ENCODE data around the gene TPSD1. TPM values are rescaled to one million over a fixed set of nuclear protein-coding genes. Genes with fewer than 3 reads are reported as not detected.
"Not testable (repeated sequence)": the region's sequence is repeated elsewhere in the genome, so short reads cannot be mapped to it uniquely, and the experiment has no call there.

TPSD1 gene
- total and polyA plus RNA-seq, 7 donors, result 0.09 to 0.90 (median 0.19) TPM; not detected in 3

DNA sequence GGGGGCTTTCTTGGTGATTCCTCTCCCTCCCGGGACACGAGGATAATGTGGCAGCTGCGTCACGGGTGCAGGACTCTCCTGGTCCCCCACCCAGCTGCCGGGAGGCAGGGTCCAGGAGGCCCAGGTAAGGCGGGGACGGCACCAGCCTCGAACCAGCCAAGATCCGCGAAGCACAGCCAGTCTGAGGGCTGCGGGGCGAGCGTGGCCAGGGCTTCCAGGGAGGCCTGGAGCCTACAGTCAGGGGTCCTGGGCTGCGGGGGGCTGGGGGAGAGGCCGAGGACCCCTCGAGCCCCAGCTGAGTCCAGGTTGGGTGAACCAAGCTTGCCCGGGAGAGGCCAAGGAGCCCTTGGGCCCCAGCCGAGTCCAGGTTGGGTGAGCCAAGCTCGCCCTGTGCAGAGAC is 10.0 kb downstream of the TPSD1 start:
- no peak for DNase-seq
- Histone ChIP-seq H3K4me3 (no peak overlapping the region), H3K9me3 (no peaks in the 10 kb centered on the region), H3K36me3 (ENCODE audit: insufficient read depth in 1 of 2, low read depth in 1 of 2) (no peaks in the 10 kb centered on the region), H3K27me3 (ENCODE audit: insufficient read depth in 3 of 3, low read length in 2 of 3) (peaks cover 0 to 23% (median 3%) of the 10 kb centered on the region in 3 donors), H3K4me1 (no peaks in the 10 kb centered on the region), H3K27ac (no peak overlapping the region)
- no peak for TF ChIP-seq CTCF (IDR thresholded peaks at IDR 0.05)
- no peak for ATAC-seq
- intact Hi-C loops (cut with DNase I), result no loop called here
- WGBS, 3 donors, result 80 to 85% (median 83%) methylated on average over 18 to 19 of the region's 19 CpGs

DNA sequence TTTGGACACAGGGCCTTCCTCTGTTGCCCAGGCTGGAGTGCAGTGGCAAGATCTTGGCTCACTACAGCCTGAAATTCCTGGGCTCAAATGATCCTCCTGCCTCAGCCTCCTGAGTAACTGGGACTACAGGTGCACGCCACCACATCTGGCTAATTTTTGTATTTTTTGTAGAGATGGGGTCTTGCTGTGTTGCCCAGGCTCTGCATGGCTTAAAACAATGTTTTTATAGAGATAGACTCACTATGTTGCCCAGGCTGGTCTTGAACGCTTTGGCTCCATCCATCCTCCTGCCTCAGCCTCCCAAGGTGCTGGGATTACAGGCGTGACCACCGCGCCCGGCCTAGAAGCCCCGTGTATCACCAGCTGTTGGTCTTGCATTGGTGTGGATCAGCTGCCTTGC is 13.5 kb downstream of the TPSD1 start:
- intact Hi-C loops (cut with DNase I); H3K36me3 ChIP-seq (ENCODE audit: insufficient read depth in 1 of 2, low read depth in 1 of 2); ATAC-seq; H3K4me3 ChIP-seq; H3K9me3 ChIP-seq; H3K4me1 ChIP-seq; DNase-seq; H3K27ac ChIP-seq: not testable (repeated sequence)
- H3K27me3 ChIP-seq (ENCODE audit: insufficient read depth in 3 of 3, low read length in 2 of 3), result peaks cover 0 to 11% (median 5%) of the 10 kb centered on the region in 3 donors
- WGBS, 3 donors, result 69 to 80% (median 77%) methylated on average over 7 of the region's 7 CpGs

DNA sequence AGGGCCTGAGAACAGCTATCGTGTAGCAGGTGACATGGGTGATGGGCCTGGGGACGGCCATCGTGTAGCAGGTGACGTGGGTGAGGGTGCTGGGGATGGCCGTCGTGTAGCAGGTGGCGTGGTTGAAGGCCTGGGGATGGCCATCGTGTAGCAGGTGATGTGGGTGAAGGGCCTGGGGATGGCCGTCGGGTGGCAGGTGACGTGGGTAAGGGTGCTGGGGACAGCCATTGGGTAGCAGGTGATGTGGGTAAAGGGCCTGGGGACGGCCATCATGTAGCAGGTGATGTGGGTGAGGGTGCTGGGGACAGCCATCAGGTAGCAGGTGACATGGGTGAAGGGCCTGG is 15.5 kb downstream of the TPSD1 start:
- Histone ChIP-seq H3K36me3 (ENCODE audit: insufficient read depth in 1 of 2, low read depth in 1 of 2) (no peaks in the 10 kb centered on the region), H3K9me3 (no peaks in the 10 kb centered on the region), H3K27me3 (ENCODE audit: insufficient read depth in 3 of 3, low read length in 2 of 3) (peaks cover 0 to 22% (median 8%) of the 10 kb centered on the region in 3 donors), H3K4me1 (no peaks in the 10 kb centered on the region), H3K4me3 (no peak overlapping the region), H3K27ac (no peak overlapping the region)
- DNase-seq (no peak), ATAC-seq (peak in 1 of 4 donors; percentile 10)
- 43 to 65% (median 50%) methylated on average over 12 of the region's 12 CpGs for WGBS, 3 donors
- intact Hi-C loops (cut with DNase I), result no loop called here
- TF ChIP-seq CTCF (IDR thresholded peaks at IDR 0.05), result no peak

DNA sequence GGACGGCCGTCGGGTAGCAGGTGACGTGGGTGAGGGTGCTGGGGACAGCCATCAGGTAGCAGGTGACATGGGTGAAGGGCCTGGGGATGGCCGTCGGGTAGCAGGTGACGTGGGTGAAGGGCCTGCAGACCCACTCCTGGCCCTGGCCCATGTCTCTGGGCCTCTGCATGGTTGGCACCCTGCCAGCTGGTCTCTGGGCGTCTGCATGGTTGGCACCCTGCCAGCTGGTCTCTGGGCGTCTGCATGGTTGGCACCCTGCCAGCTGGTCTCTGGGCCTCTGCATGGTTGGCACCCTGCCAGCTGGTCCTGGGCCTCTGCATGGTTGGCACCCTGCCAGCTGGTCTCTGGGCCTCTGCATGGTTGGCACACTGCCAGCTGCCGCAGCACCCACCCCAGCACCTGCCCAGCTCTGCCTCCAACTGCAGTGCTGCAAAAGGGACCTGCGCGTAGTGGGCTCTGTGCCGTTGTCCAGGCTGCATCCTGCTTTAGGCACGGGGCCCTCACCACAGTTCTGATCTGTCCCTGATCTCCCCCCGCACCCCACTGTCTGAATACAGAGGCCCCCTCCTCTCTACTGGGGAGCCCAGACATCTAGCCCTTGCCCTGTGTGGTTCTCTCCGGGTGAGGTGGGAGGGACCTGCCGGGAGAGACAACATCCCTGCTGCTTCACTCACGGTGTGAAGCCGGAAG is 16.0 kb downstream of the TPSD1 start:
- H3K27ac ChIP-seq; H3K4me3 ChIP-seq; H3K4me1 ChIP-seq; intact Hi-C loops (cut with DNase I); H3K9me3 ChIP-seq; H3K36me3 ChIP-seq (ENCODE audit: insufficient read depth in 1 of 2, low read depth in 1 of 2): not testable (repeated sequence)
- H3K27me3 ChIP-seq (ENCODE audit: insufficient read depth in 3 of 3, low read length in 2 of 3), result peaks cover 0 to 24% (median 8%) of the 10 kb centered on the region in 3 donors
- 10 to 12% (median 12%) methylated on average over 15 to 19 of the region's 19 CpGs for WGBS, 3 donors
- ATAC-seq, result peak in 3 of 4 donors; percentile 36 to 60 (median 39)
- DNase-seq, result peak in 1 of 2 donors; percentile 40

DNA sequence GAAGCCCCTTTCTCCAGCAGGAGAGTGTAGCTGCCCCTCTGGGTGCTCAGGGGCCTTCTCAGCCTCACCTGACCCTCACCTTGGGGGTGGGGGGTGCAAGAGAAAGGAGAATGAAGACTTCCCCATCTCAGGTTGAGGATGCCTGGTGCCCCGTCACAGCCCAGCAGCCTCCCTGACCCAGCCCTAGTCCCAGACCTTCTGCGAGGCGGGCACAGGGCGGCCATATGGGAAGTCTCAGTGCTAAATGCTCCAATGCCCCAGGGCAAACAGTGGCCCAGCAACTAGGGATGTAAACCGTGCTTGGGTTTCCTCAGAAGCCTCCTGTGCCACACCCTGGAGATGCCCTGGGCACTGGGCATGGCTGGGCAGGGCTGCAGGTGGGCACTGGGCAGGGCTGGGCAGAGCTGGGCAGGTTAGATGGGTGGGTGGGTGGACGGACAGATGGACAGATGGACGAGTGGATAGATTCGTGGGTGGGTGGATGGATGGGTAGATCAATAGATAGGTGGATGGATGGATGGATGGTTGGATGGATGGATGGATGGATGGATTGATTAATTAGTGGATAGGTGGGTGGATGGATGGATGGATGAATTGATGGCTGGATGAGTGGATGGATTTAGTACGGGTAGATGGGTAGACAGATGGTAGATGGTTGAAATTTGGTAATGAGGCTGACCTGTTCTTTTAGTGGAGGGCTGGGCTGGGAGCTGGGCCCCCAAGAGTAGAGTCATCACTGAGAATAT is 16.8 kb downstream of the TPSD1 start:
- ATAC-seq (peak in 2 of 4 donors; percentile 5 to 12), DNase-seq (no peak)
- intact Hi-C loops (cut with DNase I), result no loop called here

More for the DNA sequence above, 16.8 kb downstream of the TPSD1 start:
- Histone ChIP-seq H3K27me3 (ENCODE audit: insufficient read depth in 3 of 3, low read length in 2 of 3) (peaks cover 0 to 32% (median 13%) of the 10 kb centered on the region in 3 donors), H3K27ac (no peak overlapping the region), H3K4me3 (no peak overlapping the region), H3K36me3 (ENCODE audit: insufficient read depth in 1 of 2, low read depth in 1 of 2) (no peaks in the 10 kb centered on the region), H3K4me1 (no peaks in the 10 kb centered on the region), H3K9me3 (no peaks in the 10 kb centered on the region)
- WGBS, 3 donors, result 50 to 71% (median 51%) methylated on average over 9 of the region's 9 CpGs
- no peak for TF ChIP-seq CTCF (IDR thresholded peaks at IDR 0.05)

Data from psoas muscle (tissue), 8 donors.